Loucy (cell line): ENCODE data around the gene ZNF763.
"Not testable (repeated sequence)": the region's sequence is repeated elsewhere in the genome, so short reads cannot be mapped to it uniquely, and the experiment has no call there.

ENCODE experiments used
- EZH2phosphoT487 ChIP-seq: fragments of 200-600 bp; IDR thresholded peaks from 2 replicates; pipeline ENCODE4 v1.6.1; 2018; ENCODE audit warnings: antibody characterized with exemption, mild to moderate bottlenecking, moderate library complexity, borderline replicate concordance
- TF ChIP-seq, protein P1 (sequence below): fragments of 200-600 bp; sonication (generic); conservative IDR thresholded peaks from 2 replicates; pipeline ENCODE4 v1.5.1; 2014; ENCODE audit warnings: mild to moderate bottlenecking, antibody characterized with exemption, low read length

DNA sequence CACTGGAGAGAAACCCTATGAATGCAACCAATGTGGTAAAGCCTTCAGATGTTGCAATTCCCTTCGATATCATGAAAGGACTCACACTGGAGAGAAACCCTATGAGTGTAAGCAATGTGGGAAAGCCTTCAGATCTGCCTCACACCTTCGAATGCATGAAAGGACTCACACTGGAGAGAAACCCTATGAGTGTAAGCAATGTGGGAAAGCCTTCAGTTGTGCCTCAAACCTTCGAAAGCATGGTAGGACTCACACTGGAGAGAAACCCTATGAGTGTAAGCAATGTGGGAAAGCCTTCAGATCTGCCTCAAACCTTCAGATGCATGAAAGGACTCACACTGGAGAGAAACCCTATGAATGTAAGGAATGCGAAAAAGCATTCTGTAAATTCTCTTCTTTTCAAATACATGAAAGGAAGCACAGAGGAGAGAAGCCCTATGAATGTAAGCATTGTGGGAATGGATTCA lies 15.2 kb upstream of the ZNF763 start:
- TF ChIP-seq, protein P1, sequence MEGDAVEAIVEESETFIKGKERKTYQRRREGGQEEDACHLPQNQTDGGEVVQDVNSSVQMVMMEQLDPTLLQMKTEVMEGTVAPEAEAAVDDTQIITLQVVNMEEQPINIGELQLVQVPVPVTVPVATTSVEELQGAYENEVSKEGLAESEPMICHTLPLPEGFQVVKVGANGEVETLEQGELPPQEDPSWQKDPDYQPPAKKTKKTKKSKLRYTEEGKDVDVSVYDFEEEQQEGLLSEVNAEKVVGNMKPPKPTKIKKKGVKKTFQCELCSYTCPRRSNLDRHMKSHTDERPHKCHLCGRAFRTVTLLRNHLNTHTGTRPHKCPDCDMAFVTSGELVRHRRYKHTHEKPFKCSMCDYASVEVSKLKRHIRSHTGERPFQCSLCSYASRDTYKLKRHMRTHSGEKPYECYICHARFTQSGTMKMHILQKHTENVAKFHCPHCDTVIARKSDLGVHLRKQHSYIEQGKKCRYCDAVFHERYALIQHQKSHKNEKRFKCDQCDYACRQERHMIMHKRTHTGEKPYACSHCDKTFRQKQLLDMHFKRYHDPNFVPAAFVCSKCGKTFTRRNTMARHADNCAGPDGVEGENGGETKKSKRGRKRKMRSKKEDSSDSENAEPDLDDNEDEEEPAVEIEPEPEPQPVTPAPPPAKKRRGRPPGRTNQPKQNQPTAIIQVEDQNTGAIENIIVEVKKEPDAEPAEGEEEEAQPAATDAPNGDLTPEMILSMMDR: not testable (repeated sequence)
- TF ChIP-seq EZH2phosphoT487: not testable (repeated sequence)
